ENCODE measurements around the gene DOK6.

Gene DOK6

GRCh38 chr18:69435000-69435399 is 34.3 kb downstream of the DOK6 start:
- DNase-seq (ENCODE audit: low read depth), result no peak

GRCh38 chr18:69444221-69444620 is 43.5 kb downstream of the DOK6 start:
- no peak for DNase-seq (ENCODE audit: low read depth)

- no peak for DNase-seq (ENCODE audit: low read depth)
Observed at GRCh38 chr18:69447886-69448285, 47.2 kb downstream of the DOK6 start.

GRCh38 chr18:69455125-69455524 is 54.4 kb downstream of the DOK6 start:
- no peak for DNase-seq (ENCODE audit: low read depth)

- DNase-seq (ENCODE audit: low read depth), result no peak
Observed at GRCh38 chr18:69469444-69469919, 68.8 kb downstream of the DOK6 start.

GRCh38 chr18:69480460-69480859 is 79.8 kb downstream of the DOK6 start:
- no peak for DNase-seq (ENCODE audit: low read depth)

GRCh38 chr18:69483574-69483973 is 82.9 kb downstream of the DOK6 start:
- no peak for DNase-seq (ENCODE audit: low read depth)

- DNase-seq (ENCODE audit: low read depth), result peak; percentile 23
Observed at GRCh38 chr18:69484699-69485396, 84.2 kb downstream of the DOK6 start.

- no peak for DNase-seq (ENCODE audit: low read depth)
Observed at GRCh38 chr18:69487488-69488394, 87.1 kb downstream of the DOK6 start.

GRCh38 chr18:69490072-69490471 is 89.4 kb downstream of the DOK6 start:
- no peak for DNase-seq (ENCODE audit: low read depth)

- peak; percentile 20 for DNase-seq (ENCODE audit: low read depth)
Observed at GRCh38 chr18:69490813-69491212, 90.1 kb downstream of the DOK6 start.

GRCh38 chr18:69491576-69491975 is 90.9 kb downstream of the DOK6 start:
- no peak for DNase-seq (ENCODE audit: low read depth)

GRCh38 chr18:69492861-69493260 is 92.2 kb downstream of the DOK6 start:
- DNase-seq (ENCODE audit: low read depth), result no peak

- DNase-seq (ENCODE audit: low read depth), result no peak
Observed at GRCh38 chr18:69494841-69495240, 94.2 kb downstream of the DOK6 start.

- DNase-seq (ENCODE audit: low read depth), result no peak
Observed at GRCh38 chr18:69495338-69495737, 94.7 kb downstream of the DOK6 start.

GRCh38 chr18:69495841-69496533 is 95.3 kb downstream of the DOK6 start:
- no peak for DNase-seq (ENCODE audit: low read depth)

- DNase-seq (ENCODE audit: low read depth), result no peak
Observed at GRCh38 chr18:69518989-69519388, 118.3 kb downstream of the DOK6 start.

GRCh38 chr18:69523582-69523981 is 122.9 kb downstream of the DOK6 start:
- DNase-seq (ENCODE audit: low read depth), result no peak

GRCh38 chr18:69528435-69528834 is 127.7 kb downstream of the DOK6 start:
- DNase-seq (ENCODE audit: low read depth), result peak; percentile 4

- DNase-seq (ENCODE audit: low read depth), result no peak
Observed at GRCh38 chr18:69529151-69529550, 128.5 kb downstream of the DOK6 start.

- DNase-seq (ENCODE audit: low read depth), result no peak
Observed at GRCh38 chr18:69531973-69532372, 131.3 kb downstream of the DOK6 start.

GRCh38 chr18:69537183-69537582 is 136.5 kb downstream of the DOK6 start:
- DNase-seq (ENCODE audit: low read depth), result no peak

- DNase-seq (ENCODE audit: low read depth), result no peak
Observed at GRCh38 chr18:69538849-69539248, 138.2 kb downstream of the DOK6 start.

Data from non-pigmented ciliary epithelial cell (primary cell).